GM18505 (cell line): ENCODE results near the gene DNAJB11.

Experiments
- ATAC-seq: cut with Tn5 transposase; IDR thresholded peaks from one replicate; pipeline ENCODE4 v1.9.1; 2021; ENCODE audit not compliant: unreplicated experiment
- POLR2A ChIP-seq: IDR thresholded peaks from 4 replicates; pipeline ENCODE4 v1.6.1; 2011; ENCODE audit warnings: borderline replicate concordance; ENCODE audit not compliant: insufficient read depth, insufficient read length; ENCODE audit errors: extremely low read depth

Gene DNAJB11

DNA sequence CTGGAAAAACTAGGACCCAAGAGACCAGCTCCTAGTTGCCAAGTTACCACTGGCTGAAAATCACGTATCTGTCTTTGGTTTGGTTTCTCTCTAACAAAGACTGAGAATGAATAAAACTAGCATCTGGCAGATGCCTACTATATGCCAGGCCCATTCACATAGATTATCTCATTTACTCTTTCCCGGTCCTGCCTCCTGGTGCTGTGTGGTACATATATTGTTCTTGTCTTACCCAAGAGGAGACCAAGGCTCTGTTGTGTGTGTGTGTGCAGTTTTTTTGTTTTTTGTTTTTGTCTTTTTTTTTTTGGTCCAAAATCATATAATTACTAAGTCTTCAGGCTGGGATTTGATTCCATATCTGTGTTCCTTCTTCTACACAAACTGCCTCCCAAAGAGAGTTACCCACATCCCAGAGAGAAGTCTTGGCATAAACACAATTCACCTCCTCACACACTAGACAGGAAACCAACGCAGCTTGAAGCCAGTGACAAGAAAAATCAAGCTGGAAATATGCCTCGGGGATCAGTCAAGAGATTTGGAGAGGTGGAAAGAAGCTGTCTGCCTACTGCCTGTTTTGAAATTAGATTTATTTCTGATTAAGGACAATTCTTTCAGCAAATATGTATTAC lies 43.2 kb downstream of the DNAJB11 start:
- ATAC-seq, result no peak
- no peak for TF ChIP-seq POLR2A

GRCh38 chr3:186614266-186614596 lies 43.7 kb downstream of the DNAJB11 start:
- no peak for TF ChIP-seq POLR2A
- no peak for ATAC-seq

- no peak for TF ChIP-seq POLR2A
These were observed 44.3 kb downstream of the DNAJB11 start for GRCh38 chr3:186614597-186615483.

GRCh38 chr3:186616299-186616617 lies 45.7 kb downstream of the DNAJB11 start:
- no peak for ATAC-seq

More at GRCh38 chr3:186614597-186615483, 44.3 kb downstream of the DNAJB11 start:
- peak; percentile 48 for ATAC-seq

GRCh38 chr3:186617036-186617946 lies 46.8 kb downstream of the DNAJB11 start:
- peak; percentile 83 for ATAC-seq
- TF ChIP-seq POLR2A, result no peak

More at GRCh38 chr3:186616299-186616617, 45.7 kb downstream of the DNAJB11 start:
- TF ChIP-seq POLR2A, result no peak

DNA sequence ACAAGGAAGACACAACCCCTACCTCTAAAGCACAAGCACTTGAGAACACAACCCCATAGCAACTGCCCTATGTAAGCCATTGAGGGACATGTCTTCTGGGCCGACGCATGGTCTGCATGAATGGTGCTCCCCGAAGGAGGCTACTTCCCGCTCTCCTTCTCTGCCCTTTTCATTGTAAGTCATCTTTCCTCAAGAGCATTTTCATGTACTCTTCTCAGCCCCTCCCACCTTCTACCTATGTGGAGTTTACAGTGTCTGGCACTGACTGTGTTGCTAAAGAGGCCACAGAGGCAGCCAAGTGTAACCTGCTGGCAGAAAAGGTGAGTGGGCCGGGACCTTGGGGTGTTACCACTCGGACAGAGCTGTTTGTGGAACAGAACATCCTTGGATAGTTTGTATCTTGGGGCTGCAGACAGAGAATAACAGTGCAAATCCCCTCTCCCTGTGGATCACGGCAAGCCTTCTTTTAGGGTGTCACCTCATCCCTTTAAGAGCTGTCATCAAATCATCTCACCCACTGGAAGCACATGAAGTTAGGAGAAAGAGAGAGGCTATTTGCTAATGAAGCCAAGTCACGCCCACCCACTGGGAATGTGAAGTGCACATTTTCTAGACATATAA lies 47.9 kb downstream of the DNAJB11 start:
- no peak for TF ChIP-seq POLR2A
- no peak for ATAC-seq

GRCh38 chr3:186619787-186620212 lies 49.3 kb downstream of the DNAJB11 start:
- no peak for ATAC-seq
- TF ChIP-seq POLR2A, result no peak

- ATAC-seq, result no peak
- no peak for TF ChIP-seq POLR2A
These were observed 49.9 kb downstream of the DNAJB11 start for GRCh38 chr3:186620213-186621092.

GRCh38 chr3:186621894-186622650 lies 51.6 kb downstream of the DNAJB11 start:
- ATAC-seq, result no peak
- no peak for TF ChIP-seq POLR2A

DNA sequence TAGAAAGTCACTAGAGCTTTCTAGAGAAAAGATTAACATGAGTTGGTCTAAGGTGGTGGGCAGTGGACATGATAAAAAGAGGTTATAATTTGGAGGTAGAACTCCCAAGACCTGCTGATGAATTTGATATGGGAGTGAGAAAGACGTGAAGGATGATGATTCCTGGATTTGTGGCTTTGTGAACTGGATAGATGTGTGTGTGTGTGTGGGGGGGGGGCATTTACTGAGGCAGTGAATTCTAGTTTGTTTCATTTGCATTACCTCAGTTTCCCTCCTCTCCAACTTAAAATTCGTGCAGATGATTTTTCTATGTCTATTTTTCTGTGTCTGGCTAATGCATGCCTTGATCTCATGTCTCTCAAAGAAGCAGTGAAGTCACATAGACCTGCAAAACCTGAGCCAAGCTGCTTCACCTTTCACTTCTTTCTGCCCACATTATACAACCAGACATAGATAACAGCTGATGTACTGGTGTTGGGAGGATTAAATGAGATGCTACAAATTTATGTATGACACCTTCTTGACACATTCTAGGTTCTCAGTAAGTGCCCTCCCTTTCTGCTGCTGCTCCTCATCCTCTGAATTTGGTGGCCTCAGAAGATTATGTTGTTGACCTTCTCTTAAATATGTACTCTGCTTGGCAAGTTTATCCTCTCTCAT lies 52.3 kb downstream of the DNAJB11 start:
- ATAC-seq, result no peak
- TF ChIP-seq POLR2A, result no peak

DNA sequence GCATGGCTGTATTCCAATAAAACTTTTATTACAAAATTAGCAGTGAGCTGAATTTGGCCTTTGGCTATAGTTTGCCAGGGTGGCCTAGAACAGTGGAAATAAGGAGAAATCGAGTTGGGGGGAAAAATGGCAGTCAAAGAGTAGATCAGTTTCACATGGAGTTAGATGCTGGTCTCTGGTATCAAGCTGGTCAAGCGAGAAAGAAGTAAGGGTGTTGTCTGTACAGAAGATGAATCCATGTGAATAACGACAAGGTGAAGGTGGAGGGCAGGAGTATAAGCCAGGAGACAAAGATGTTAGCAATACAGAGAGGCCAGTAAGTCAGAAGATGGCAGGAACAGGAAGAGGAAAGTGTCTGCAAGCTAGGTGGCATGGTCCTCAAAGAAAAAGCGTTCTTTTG lies 54.1 kb downstream of the DNAJB11 start:
- no peak for ATAC-seq
- TF ChIP-seq POLR2A, result no peak
